GM23248 (cell line): ENCODE measurements around the gene DLG3.

ENCODE experiments used
- EZH2 ChIP-seq: fragments of 200-600 bp; sonication (generic); IDR thresholded peaks from 2 replicates; pipeline ENCODE4 v1.6.1; 2018; ENCODE audit warnings: antibody characterized with exemption, mild to moderate bottlenecking; ENCODE audit not compliant: insufficient read depth, poor library complexity, severe bottlenecking
- EZH2phosphoT487 ChIP-seq: fragments of 200-600 bp; sonication (generic); IDR thresholded peaks from 2 replicates; pipeline ENCODE4 v1.6.1; 2018; ENCODE audit warnings: antibody characterized with exemption, moderate library complexity, mild to moderate bottlenecking, low read depth; ENCODE audit not compliant: insufficient read depth

- TF ChIP-seq EZH2, result no peak
- TF ChIP-seq EZH2phosphoT487, result no peak
Measured at GRCh38 chrX:70427365-70427764, 17.3 kb upstream of the DLG3 start.
